SK-N-SH treated with all-trans-retinoic acid at 6 μM for 48 hours (cell line): ENCODE results near the gene PFKP.

ENCODE experiments used
- BACH2 ChIP-seq: fragments of 250-450 bp; sonication (Bioruptor Pico); IDR thresholded peaks from 2 replicates; pipeline ENCODE4 v1.9.0; 2021; ENCODE audit warnings: mild to moderate bottlenecking, borderline replicate concordance
- CREB5 ChIP-seq: fragments of 250-450 bp; sonication (Bioruptor Pico); IDR thresholded peaks from 2 replicates; pipeline ENCODE4 v1.5.1; 2020; ENCODE audit warnings: low read depth, mild to moderate bottlenecking, moderate library complexity
- ESRRG ChIP-seq: fragments of 250-450 bp; sonication (Bioruptor Pico); IDR thresholded peaks from 2 replicates; pipeline ENCODE4 v1.6.1; 2021; ENCODE audit warnings: mild to moderate bottlenecking
- PPARA ChIP-seq: fragments of 250-450 bp; sonication (Bioruptor Pico); IDR thresholded peaks from 2 replicates; pipeline ENCODE4 v1.5.0; 2020; ENCODE audit warnings: mild to moderate bottlenecking, borderline replicate concordance
- TOX ChIP-seq: fragments of 250-450 bp; sonication (Bioruptor Pico); IDR thresholded peaks from 2 replicates; pipeline ENCODE4 v1.8.0; 2021; ENCODE audit warnings: mild to moderate bottlenecking, moderate library complexity, borderline replicate concordance
- TSHZ2 ChIP-seq: fragments of 250-450 bp; sonication (Bioruptor Pico); IDR thresholded peaks from 2 replicates; pipeline ENCODE4 v1.5.0; 2020; ENCODE audit warnings: mild to moderate bottlenecking, moderate library complexity
- ZFP3 ChIP-seq: fragments of 250-450 bp; sonication (Bioruptor Pico); IDR thresholded peaks from 2 replicates; pipeline ENCODE4 v1.5.0; 2020; ENCODE audit warnings: mild to moderate bottlenecking, moderate library complexity
- ZNF565 ChIP-seq: fragments of 450-650 bp; formaldehyde crosslinking; conservative IDR thresholded peaks from 2 replicates; pipeline ENCODE4 v1.5.0; 2020; ENCODE audit warnings: low read depth, mild to moderate bottlenecking, moderate library complexity
- ZNF8 ChIP-seq: fragments of 450-650 bp; formaldehyde crosslinking; IDR thresholded peaks from 2 replicates; pipeline ENCODE4 v1.5.0; 2020; ENCODE audit warnings: mild to moderate bottlenecking, moderate library complexity

- TF ChIP-seq TSHZ2 (CRISPR knock-in tag): no peak
- TF ChIP-seq ZNF8 (CRISPR knock-in tag): no peak
- no peak for TF ChIP-seq BACH2
- no peak for TF ChIP-seq PPARA
- no peak for TF ChIP-seq CREB5 (CRISPR knock-in tag)
- TF ChIP-seq ZFP3 (CRISPR knock-in tag): no peak
- no peak for TF ChIP-seq TOX (CRISPR knock-in tag)
- TF ChIP-seq ZNF565 (CRISPR knock-in tag): no peak
- no peak for TF ChIP-seq ESRRG (CRISPR knock-in tag)
Observed at GRCh38 chr10:3136336-3136735, 69.0 kb downstream of the PFKP start.
